CD4-positive, alpha-beta T cell treated with Interleukin-17A for 1 hour (primary cell): ENCODE measurements around the gene CCDC148.

ENCODE experiments used
- DNase-seq: peaks from one replicate; pipeline ENCODE4 v3.0.0-alpha.2; 2020

Gene CCDC148

GRCh38 chr2:158205215-158205614 lies 251.3 kb downstream of the CCDC148 start:
- DNase-seq, result no peak

- no peak for DNase-seq
These were observed 251.8 kb downstream of the CCDC148 start for GRCh38 chr2:158204741-158205165.

GRCh38 chr2:158202161-158202815 lies 254.3 kb downstream of the CCDC148 start:
- no peak for DNase-seq

- DNase-seq, result no peak
These were observed 256.5 kb downstream of the CCDC148 start for GRCh38 chr2:158199928-158200650.

GRCh38 chr2:158197940-158198339 lies 258.6 kb downstream of the CCDC148 start:
- DNase-seq, result no peak

GRCh38 chr2:158194229-158194628 lies 262.3 kb downstream of the CCDC148 start:
- no peak for DNase-seq

GRCh38 chr2:158192515-158193443 lies 263.8 kb downstream of the CCDC148 start:
- no peak for DNase-seq

GRCh38 chr2:158191076-158191895 lies 265.3 kb downstream of the CCDC148 start:
- DNase-seq, result peak; percentile 41

- no peak for DNase-seq
These were observed 267.0 kb downstream of the CCDC148 start for GRCh38 chr2:158189526-158189925.

GRCh38 chr2:158187908-158188307 lies 268.6 kb downstream of the CCDC148 start:
- DNase-seq, result no peak

GRCh38 chr2:158184556-158185343 lies 271.8 kb downstream of the CCDC148 start:
- DNase-seq, result no peak

- no peak for DNase-seq
These were observed 272.6 kb downstream of the CCDC148 start for GRCh38 chr2:158184001-158184400.

GRCh38 chr2:158182676-158183295 lies 273.8 kb downstream of the CCDC148 start:
- no peak for DNase-seq

GRCh38 chr2:158181171-158181570 lies 275.4 kb downstream of the CCDC148 start:
- no peak for DNase-seq

- peak; percentile 3 for DNase-seq
These were observed 276.9 kb downstream of the CCDC148 start for GRCh38 chr2:158179660-158180059.

GRCh38 chr2:158178646-158179045 lies 277.9 kb downstream of the CCDC148 start:
- no peak for DNase-seq

- DNase-seq, result no peak
These were observed 281.6 kb downstream of the CCDC148 start for GRCh38 chr2:158174956-158175355.

GRCh38 chr2:158174495-158174894 lies 282.1 kb downstream of the CCDC148 start:
- DNase-seq, result no peak

- DNase-seq, result no peak
These were observed 283.8 kb downstream of the CCDC148 start for GRCh38 chr2:158172719-158173118.

- no peak for DNase-seq
These were observed 302.0 kb downstream of the CCDC148 start for GRCh38 chr2:158154596-158154995.
